HepG2 (cell line): ENCODE results near the gene KLF15. TPM values are rescaled to one million over a fixed set of nuclear protein-coding genes. Genes with fewer than 3 reads are reported as not detected.

Source experiments
- ATAC-seq: fragments of 200-7000 bp; cut with Tn5 transposase; 3 replicates; pipeline ENCODE4 v1.9.1; 2020; ENCODE audit warnings: mild to moderate bottlenecking, moderate library complexity
- BruUV-seq: library from RNA; stranded (reverse); fragments of 400-500 nt; replicated peaks from 2 replicates; lab custom pipeline; 2021; lab: Mats Ljungman, UMichigan
- CTCF ChIA-PET: fragments of 300-600 bp; formaldehyde crosslinking; extraction: SDS; loops from one replicate; lab custom pipeline; 2021; ENCODE audit warnings: low total read pairs, inconsistent platforms, low intra/inter-chr PET ratio; lab: Yijun Ruan, JAX
- POLR2A ChIA-PET: fragments of 350-600 bp; sonication (Branson Sonifier 250); formaldehyde crosslinking; loops from one replicate; lab custom pipeline; 2020; ENCODE audit warnings: antibody characterized with exemption, inconsistent platforms; lab: Yijun Ruan, JAX
- DNase-seq: peaks from one replicate; pipeline ENCODE4 v3.0.0-alpha.2; 2015; ENCODE audit warnings: low spot score
- FAIRE-seq: peaks from 3 replicates; lab custom pipeline; 2011; peaks lifted over from hg19 to GRCh38; lab: Jason Lieb, UNC
- H2AFZ ChIP-seq: one replicate; pipeline ENCODE4 v1.6.1; 2011; ENCODE audit warnings: low read length, inconsistent platforms
- H3K27ac ChIP-seq: fragments of 300-600 bp; 3 replicates; pipeline ENCODE4 v1.8.0; 2011; ENCODE audit warnings: mixed run types, mild to moderate bottlenecking, mixed read lengths, low read length, inconsistent platforms; ENCODE audit not compliant: insufficient read depth; ENCODE audit errors: extremely low read length
- H3K27me3 ChIP-seq, 2 experiments: fragments of 200-600 bp in 1 of 2; 2 replicates in 1 of 2; 3 replicates in 1 of 2; pipeline versions ENCODE4 v1.6.0 to v1.8.0; 2011; ENCODE audit warnings: low read length in 2 of 2, mild to moderate bottlenecking in 2 of 2, moderate library complexity in 2 of 2, inconsistent platforms in 1 of 2; ENCODE audit not compliant: insufficient read depth in 2 of 2, control insufficient read depth in 1 of 2
- H3K36me3 ChIP-seq, 2 experiments: fragments of 200-600 bp in 1 of 2; replicated peaks in 1 of 2; 2 replicates in 1 of 2; 3 replicates in 1 of 2; pipeline versions ENCODE4 v1.5.1 to v1.8.0; 2011; ENCODE audit warnings: low read length in 2 of 2, inconsistent platforms in 1 of 2; ENCODE audit not compliant: insufficient read depth in 2 of 2, control insufficient read depth in 1 of 2
- H3K4me1 ChIP-seq: 2 replicates; pipeline ENCODE4 v1.5.1; 2012; ENCODE audit warnings: low read length, inconsistent platforms; ENCODE audit not compliant: insufficient read depth
- H3K4me2 ChIP-seq: 2 replicates; pipeline ENCODE4 v1.6.0; 2011; ENCODE audit warnings: low read depth, low read length, inconsistent platforms
- H3K4me3 ChIP-seq, 3 experiments: fragments of 200-600 bp in 1 of 3; sonication (generic), shearing (Covaris generic) in 1 of 3; replicated peaks in 1 of 3; 2 replicates each; pipeline ENCODE4 v1.5.1; 2011 to 2016; ENCODE audit warnings: low read length in 3 of 3, inconsistent platforms in 2 of 3, low read depth in 2 of 3, mild to moderate bottlenecking in 2 of 3, control low read depth in 1 of 3, mixed read lengths in 1 of 3; ENCODE audit not compliant: insufficient read depth in 1 of 3
- H3K79me2 ChIP-seq: one replicate; pipeline ENCODE4 v1.6.1; 2011; ENCODE audit warnings: low read length, inconsistent platforms; ENCODE audit not compliant: insufficient read depth
- H3K9ac ChIP-seq: 2 replicates; pipeline ENCODE4 v1.6.0; 2011; ENCODE audit warnings: mild to moderate bottlenecking, low read depth, low read length, inconsistent platforms; ENCODE audit not compliant: insufficient read depth
- H3K9me3 ChIP-seq: 2 replicates; pipeline ENCODE4 v1.5.1; 2012; ENCODE audit warnings: mild to moderate bottlenecking, low read length
- H4K20me1 ChIP-seq: 2 replicates; pipeline ENCODE4 v1.6.0; 2011; ENCODE audit warnings: inconsistent platforms, mild to moderate bottlenecking, low read length, moderate library complexity; ENCODE audit not compliant: insufficient read depth
- FOXA1 ChIP-seq, 2 experiments: fragments of 450-650 bp in 1 of 2; sonication (generic) in 1 of 2; formaldehyde crosslinking in 1 of 2; IDR thresholded peaks; 2 replicates each; pipeline versions ENCODE4 v1.4.0 to v1.6.1; 2016 to 2020; ENCODE audit warnings: missing genetic modification reagents in 1 of 2
- FOXC1 ChIP-seq: sonication (generic); formaldehyde crosslinking; IDR thresholded peaks from 2 replicates; pipeline ENCODE4 v1.8.0; 2022; ENCODE audit warnings: mild to moderate bottlenecking, missing genetic modification reagents, borderline replicate concordance
- HOXA3 ChIP-seq: sonication (generic); formaldehyde crosslinking; IDR thresholded peaks from 2 replicates; pipeline ENCODE4 v1.5.0; 2020; ENCODE audit warnings: missing genetic modification reagents
- NONO ChIP-seq, 2 experiments: fragments of 450-650 bp in 1 of 2; sonication (generic) in 1 of 2; formaldehyde crosslinking in 1 of 2; IDR thresholded peaks in 1 of 2; conservative IDR thresholded peaks in 1 of 2; 2 replicates each; pipeline versions ENCODE4 v1.6.1 to v1.8.0; 2017 to 2022; ENCODE audit warnings: mild to moderate bottlenecking in 1 of 2, missing genetic modification reagents in 1 of 2, moderate library complexity in 1 of 2
- PAWR ChIP-seq: sonication (generic); formaldehyde crosslinking; IDR thresholded peaks from 2 replicates; pipeline ENCODE4 v1.4.0; 2020; ENCODE audit warnings: missing genetic modification reagents, mild to moderate bottlenecking, borderline replicate concordance
- PHF20 ChIP-seq: sonication (generic); formaldehyde crosslinking; IDR thresholded peaks from 2 replicates; pipeline ENCODE4 v1.5.0; 2020; ENCODE audit warnings: mild to moderate bottlenecking, missing genetic modification reagents
- ZIK1 ChIP-seq: sonication (generic); formaldehyde crosslinking; IDR thresholded peaks from 2 replicates; pipeline ENCODE4 v1.5.0; 2020; ENCODE audit warnings: mild to moderate bottlenecking, low read depth, missing genetic modification reagents, borderline replicate concordance
- ZNF124 ChIP-seq: sonication (generic); formaldehyde crosslinking; IDR thresholded peaks from 2 replicates; pipeline ENCODE4 v1.4.0; 2020; ENCODE audit warnings: missing genetic modification reagents
- ZNF879 ChIP-seq: sonication (generic); formaldehyde crosslinking; IDR thresholded peaks from 2 replicates; pipeline ENCODE4 v1.8.1; 2023; ENCODE audit warnings: missing genetic modification reagents
- WGBS: methylation state at CpG from one replicate; pipeline ENCODE4 v1.1.6; 2017; ENCODE audit warnings: low lambda C conversion rate; 5-methylcytosine and 5-hydroxymethylcytosine counted together
- in situ Hi-C: cut with HindIII; loops from 2 replicates; pipeline ENCODE4 v1.10.0; 2017; ENCODE audit warnings: low pct_unique_long_range_greater_than_20kb; ENCODE audit not compliant: extremely low pct_ligation_motif_present
- intact Hi-C: fragments of 100-400 bp; cut with micrococcal nuclease; formaldehyde crosslinking; loops from one replicate; pipeline ENCODE4 v1.10.0; 2022; ENCODE audit not compliant: unreplicated experiment
- polyA plus RNA-seq, 8 experiments: library from polyadenylated mRNA; depleted of rRNA in 3 of 8; stranded (reverse) in 7 of 8; unstranded in 1 of 8; fragments of >200 nt; fragmentation: Illumina TruSeq in 4 of 8; extraction: Trizol in 4 of 8; gene quantifications; 2 replicates each; pipeline versions ENCODE4 v1.2.1 to v1.2.3, GENCODE V29; 2011 to 2016; ENCODE audit warnings: low read depth in 4 of 8, missing spikeins in 1 of 8, mixed read lengths in 1 of 8; ENCODE audit not compliant: insufficient read depth in 1 of 8
- total RNA-seq, 5 experiments: library from RNA; depleted of rRNA; stranded (reverse); fragments of >200 nt; fragmentation: Illumina TruSeq; extraction: Trizol; gene quantifications; 2 replicates each; pipeline ENCODE4 v1.2.3, GENCODE V29; 2016; ENCODE audit warnings: low read depth in 1 of 5

The KLF15 gene
- total and polyA plus RNA-seq, 2 of the 13 experiments (the other 11 are each of a cell fraction or from before 2014, with no cell fraction given), result 7.1 to 7.8 TPM

GRCh38 chr3:126347543-126348161, 9.6 kb downstream of the KLF15 start:
- Histone ChIP-seq H3K27ac (no peak overlapping the region), H3K9ac (no peak overlapping the region), H2AFZ (no peak overlapping the region), H3K4me3 (no peak overlapping the region), H3K4me2 (no peak overlapping the region), H3K4me1 (peaks cover 27% of the 10 kb centered on the region), H3K27me3 (no peaks in the 10 kb centered on the region)
- intact Hi-C loops, result no loop called here
- DNase-seq (no peak), ATAC-seq (no peak)
- no TSS peak for BruUV-seq
- CTCF ChIA-PET, result interaction anchor here (0.7 kb wide), 1 partner anchor 41 kb away, joined by 3 read pairs; no protein-coding TSS in a partner anchor
- POLR2A ChIA-PET, result no interaction called here
- TF ChIP-seq FOXA1 (IDR thresholded peaks at IDR 0.05) (no peak), FOXA1 (CRISPR knock-in tag; IDR thresholded peaks at IDR 0.05) (no peak), FOXC1 (CRISPR knock-in tag) (no peak), PHF20 (no peak), HOXA3 (CRISPR knock-in tag) (no peak), ZNF879 (no peak)
- TF ChIP-seq, all 625 proteins: peak for 0
- 87% methylated on average over 8 of the region's 8 CpGs for WGBS
- Histone ChIP-seq H3K79me2 (no peaks in the 10 kb centered on the region), H3K36me3 (peaks cover 0 to 1% of the 10 kb centered on the region in 2 experiments; a peak in 2 of 5 replicates), H4K20me1 (no peaks in the 10 kb centered on the region), H3K9me3 (no peaks in the 10 kb centered on the region)
- no peak for FAIRE-seq
- in situ Hi-C loops, result no loop called here

- H3K9ac ChIP-seq, result no peak overlapping the region
- H3K36me3 ChIP-seq, result peaks cover 0 to 1% of the 10 kb centered on the region in 2 experiments; a peak in 2 of 5 replicates
- DNase-seq (no peak), FAIRE-seq (no peak), ATAC-seq (no peak)
- H2AFZ ChIP-seq, result no peak overlapping the region
- intact Hi-C loops, result no loop called here
- H4K20me1 ChIP-seq, result no peaks in the 10 kb centered on the region
- no peak overlapping the region for H3K4me2 ChIP-seq
- no TSS peak for BruUV-seq
- no peak overlapping the region for H3K27ac ChIP-seq
- in situ Hi-C loops, result no loop called here
- WGBS, result no CpG with 5 or more reads among the region's 2 CpGs
- ChIA-PET POLR2A (no interaction called here), CTCF (no interaction called here)
- TF ChIP-seq ZNF124 (CRISPR knock-in tag), result no peak
- TF ChIP-seq ZIK1 (CRISPR knock-in tag), result no peak
- no peak for TF ChIP-seq PAWR (CRISPR knock-in tag)
- no peak for TF ChIP-seq NONO (IDR thresholded peaks at IDR 0.05)
- no peak for TF ChIP-seq NONO (CRISPR knock-in tag; conservative IDR thresholded peaks at IDR 0.05)
- no peaks in the 10 kb centered on the region for H3K27me3 ChIP-seq
- no peaks in the 10 kb centered on the region for H3K79me2 ChIP-seq
- no peak overlapping the region for H3K4me3 ChIP-seq
- H3K9me3 ChIP-seq, result no peaks in the 10 kb centered on the region
- H3K4me1 ChIP-seq, result peaks cover 30% of the 10 kb centered on the region
These were observed 10.7 kb downstream of the KLF15 start for GRCh38 chr3:126346466-126346865.
